ENCODE measurements around the gene RRAGB. TPM values are rescaled to one million over a fixed set of nuclear protein-coding genes. Genes with fewer than 3 reads are reported as not detected.
"Not testable (repeated sequence)": the region's sequence is repeated elsewhere in the genome, so short reads cannot be mapped to it uniquely, and the experiment has no call there.

RRAGB gene, protein sequence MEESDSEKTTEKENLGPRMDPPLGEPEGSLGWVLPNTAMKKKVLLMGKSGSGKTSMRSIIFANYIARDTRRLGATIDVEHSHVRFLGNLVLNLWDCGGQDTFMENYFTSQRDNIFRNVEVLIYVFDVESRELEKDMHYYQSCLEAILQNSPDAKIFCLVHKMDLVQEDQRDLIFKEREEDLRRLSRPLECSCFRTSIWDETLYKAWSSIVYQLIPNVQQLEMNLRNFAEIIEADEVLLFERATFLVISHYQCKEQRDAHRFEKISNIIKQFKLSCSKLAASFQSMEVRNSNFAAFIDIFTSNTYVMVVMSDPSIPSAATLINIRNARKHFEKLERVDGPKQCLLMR
- total RNA-seq (ENCODE audit: low replicate concordance), result 12.9 and 15.7 TPM in 2 replicates

GRCh38 chrX:55717521-55718497 is at the start of gene RRAGB:
TSS of gene RRAGB (plus strand) at chrX:55717749. CDS start at chrX:55718328, 579 bp downstream.
- Histone ChIP-seq H4K20me1 (ENCODE audit: low read depth) (no peaks in the 10 kb centered on the region), H3F3A (ENCODE audit: low read depth) (no peaks in the 10 kb centered on the region), H3K9me3 (ENCODE audit: low read depth) (no peaks in the 10 kb centered on the region), H3K27ac (no peak within 1 kb of the TSS), H3K4me3 (peak within 1 kb of the TSS; percentile 76), H3K4me1 (no peaks in the 10 kb centered on the region), H3K27me3 (no peaks in the 10 kb centered on the region), H3K79me2 (ENCODE audit: low read depth) (peaks cover 17% of the 10 kb centered on the region), H3K36me3 (no peaks in the 10 kb centered on the region), H2AFZ (replicated peaks) (peak within 1 kb of the TSS; percentile 85), H3K4me2 (peak within 1 kb of the TSS; percentile 85), H3K9ac (peak within 1 kb of the TSS; percentile 36)
- DNase-seq (ENCODE audit: low spot score), result peak; percentile 91
- peak within 1 kb of the TSS; percentile 83 for H3K4me3 Mint-ChIP-seq
- H3K27ac Mint-ChIP-seq, result no peak within 1 kb of the TSS
- peaks cover 3% of the 10 kb centered on the region for H3K36me3 Mint-ChIP-seq
- H3K27me3 Mint-ChIP-seq (ENCODE audit: insufficient read depth, low read depth), result peaks cover 2% of the 10 kb centered on the region
- peaks cover 9% of the 10 kb centered on the region for H3K9me3 Mint-ChIP-seq
- peaks cover 2% of the 10 kb centered on the region for H3K4me1 Mint-ChIP-seq
- TF ChIP-seq EZH2phosphoT487 (IDR thresholded peaks at IDR 0.05) (no peak), EZH2 (IDR thresholded peaks at IDR 0.05) (no peak), CTCF (IDR thresholded peaks at IDR 0.05) (peak; percentile 56)

DNA sequence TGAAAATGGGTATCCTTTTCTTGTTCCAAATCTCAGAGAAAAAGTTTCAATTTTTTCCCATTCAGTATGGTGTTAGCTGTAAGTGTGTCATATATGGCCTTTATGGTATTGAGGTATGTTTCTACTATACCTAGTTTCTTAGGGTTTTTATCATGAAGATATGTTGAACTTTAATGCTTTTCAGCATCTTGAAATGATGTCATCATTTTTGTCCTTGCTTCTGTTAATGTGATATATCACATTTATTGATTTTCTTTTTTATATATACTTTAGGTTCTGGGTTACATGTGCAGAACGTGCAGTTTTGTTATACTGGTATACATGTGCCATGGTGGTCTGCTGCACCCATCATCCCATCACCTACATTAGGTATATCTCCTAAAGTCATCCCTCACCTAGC is 49.5 kb upstream of the RRAGB start:
- Histone ChIP-seq H3F3A (ENCODE audit: low read depth) (no peaks in the 10 kb centered on the region), H4K20me1 (ENCODE audit: low read depth) (no peaks in the 10 kb centered on the region), H3K27me3 (no peaks in the 10 kb centered on the region), H3K79me2 (ENCODE audit: low read depth) (no peaks in the 10 kb centered on the region), H3K4me2 (no peak overlapping the region), H3K4me1 (no peaks in the 10 kb centered on the region), H3K4me3 (no peak overlapping the region), H3K9me3 (ENCODE audit: low read depth) (peaks cover 26% of the 10 kb centered on the region), H3K9ac (no peak overlapping the region), H3K27ac (no peak overlapping the region), H3K36me3 (no peaks in the 10 kb centered on the region), H2AFZ (replicated peaks) (no peak overlapping the region)
- TF ChIP-seq EZH2phosphoT487 (IDR thresholded peaks at IDR 0.05) (no peak), EZH2 (IDR thresholded peaks at IDR 0.05) (no peak), CTCF (IDR thresholded peaks at IDR 0.05) (no peak)
- no peak for DNase-seq (ENCODE audit: low spot score)
- Mint-ChIP-seq H3K4me3 (no peak overlapping the region), H3K9me3 (peaks cover 18% of the 10 kb centered on the region), H3K27me3 (ENCODE audit: insufficient read depth, low read depth) (peaks cover 2% of the 10 kb centered on the region), H3K27ac (no peak overlapping the region), H3K4me1 (no peaks in the 10 kb centered on the region), H3K36me3 (no peaks in the 10 kb centered on the region)

- not testable (repeated sequence) for H3K27me3 Mint-ChIP-seq (ENCODE audit: insufficient read depth, low read depth); H3K4me3 ChIP-seq; H3K4me3 Mint-ChIP-seq; H3K27ac ChIP-seq; H4K20me1 ChIP-seq (ENCODE audit: low read depth); H3K36me3 ChIP-seq; H3K27me3 ChIP-seq; H3F3A ChIP-seq (ENCODE audit: low read depth); H3K4me2 ChIP-seq; H3K27ac Mint-ChIP-seq; H3K36me3 Mint-ChIP-seq; H3K4me1 ChIP-seq; H2AFZ ChIP-seq (replicated peaks); DNase-seq (ENCODE audit: low spot score); H3K9ac ChIP-seq; H3K9me3 ChIP-seq (ENCODE audit: low read depth); H3K79me2 ChIP-seq (ENCODE audit: low read depth); H3K4me1 Mint-ChIP-seq
- peaks cover 33% of the 10 kb centered on the region for H3K9me3 Mint-ChIP-seq
Measured at GRCh38 chrX:55688579-55688978, 29.0 kb upstream of the RRAGB start.
